HG02973 (cell line): Measurements from ENCODE around the gene SLC9A9.

Experiments used
- ATAC-seq: cut with Tn5 transposase; IDR thresholded peaks from one replicate; pipeline ENCODE4 v1.9.1; 2021; ENCODE audit warnings: moderate library complexity; ENCODE audit not compliant: unreplicated experiment

Gene SLC9A9

GRCh38 chr3:143604402-143605185, 243.7 kb downstream of the SLC9A9 start:
- peak; percentile 77 for ATAC-seq

DNA sequence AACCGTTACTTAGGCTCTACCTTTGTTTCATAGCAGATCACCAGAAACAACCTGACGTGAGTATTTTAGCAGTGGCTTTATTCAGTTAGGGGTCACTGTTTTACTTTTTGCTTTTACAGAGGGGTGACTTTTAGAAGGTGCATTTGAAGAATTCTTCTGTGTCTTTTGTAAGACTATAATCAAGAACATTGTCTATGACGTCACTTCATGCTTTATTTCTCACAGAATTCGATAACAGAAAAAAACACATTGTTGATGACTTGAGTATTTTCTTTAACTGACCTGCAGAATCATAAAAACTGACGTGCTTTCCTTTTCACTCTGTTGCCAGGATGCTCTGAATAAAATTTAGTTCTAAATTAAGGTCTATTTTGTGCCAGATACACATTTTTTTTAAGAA, 244.5 kb downstream of the SLC9A9 start:
- no peak for ATAC-seq

DNA sequence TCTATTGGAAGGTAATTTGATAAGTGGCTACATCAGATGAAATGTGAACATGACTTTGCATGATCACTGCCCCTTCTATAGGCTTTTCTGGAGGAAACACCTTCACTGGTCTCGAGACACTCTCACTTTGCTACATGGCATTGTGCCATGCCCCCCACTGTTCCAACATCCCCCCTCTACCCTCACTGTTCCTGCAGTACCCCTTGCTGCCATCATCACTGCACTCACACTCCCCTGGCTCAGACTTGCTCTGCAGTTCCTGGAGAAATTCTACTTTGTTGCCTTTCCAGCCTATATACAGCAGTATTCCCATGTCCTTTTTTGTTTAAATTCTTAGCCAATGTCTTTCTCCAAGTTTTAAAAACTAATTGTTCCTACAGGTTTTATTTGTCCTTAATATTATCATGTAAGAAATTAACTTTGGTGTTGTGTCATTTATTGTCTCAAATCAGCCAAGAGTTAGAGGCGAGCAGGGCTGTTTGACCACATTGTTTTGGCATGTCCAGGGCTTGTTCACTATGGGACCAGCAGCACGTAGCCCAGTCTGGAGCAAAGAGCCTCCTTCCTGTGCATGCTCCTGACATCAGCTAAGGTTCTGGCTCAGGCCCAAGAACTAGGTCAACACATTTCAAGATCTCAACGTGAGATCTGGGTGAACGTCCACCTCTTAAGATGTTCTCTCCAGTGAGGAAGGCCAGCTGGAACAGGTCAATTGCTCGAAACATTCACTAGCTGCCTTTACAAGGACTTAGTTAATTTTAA, 246.4 kb downstream of the SLC9A9 start:
- no peak for ATAC-seq

- ATAC-seq, result no peak
Measured at GRCh38 chr3:143600756-143601718, 247.2 kb downstream of the SLC9A9 start.

GRCh38 chr3:143597774-143598652, 250.3 kb downstream of the SLC9A9 start:
- ATAC-seq, result no peak

DNA sequence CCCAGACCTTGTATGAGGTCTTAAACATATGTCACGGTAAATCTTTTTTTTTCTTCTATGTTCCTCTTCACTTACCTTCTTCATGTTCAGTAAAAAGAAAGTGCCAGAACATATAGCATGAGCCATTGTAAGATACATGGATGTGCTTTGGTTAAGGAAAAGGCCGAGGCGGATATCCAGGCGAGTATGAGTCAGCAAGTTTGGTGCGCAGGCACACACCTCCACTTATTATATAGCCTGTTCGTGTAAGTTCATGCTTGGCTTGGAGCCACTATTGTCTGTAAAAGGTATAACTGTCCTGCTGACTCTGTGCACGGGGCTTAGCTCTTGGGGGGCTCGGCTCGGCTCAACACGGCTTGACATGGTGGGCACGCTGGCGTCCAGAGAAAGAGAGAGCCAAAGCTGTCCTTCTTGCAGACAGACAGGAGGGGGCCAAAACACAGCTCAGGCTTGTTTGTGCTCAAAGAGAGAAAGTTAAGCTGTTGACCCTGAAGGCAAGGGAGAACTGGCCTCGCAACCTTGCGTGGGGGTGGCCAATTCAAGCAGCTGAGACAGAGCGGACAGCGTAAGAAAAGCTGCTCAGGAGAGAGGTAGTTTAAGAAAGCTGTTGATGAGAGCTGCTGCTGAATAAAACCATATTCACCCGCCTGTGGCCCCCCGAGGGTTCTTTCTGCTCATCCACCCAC, 251.2 kb downstream of the SLC9A9 start:
- no peak for ATAC-seq

GRCh38 chr3:143595456-143596077, 252.7 kb downstream of the SLC9A9 start:
- ATAC-seq, result peak; percentile 97

GRCh38 chr3:143594206-143594605, 254.1 kb downstream of the SLC9A9 start:
- ATAC-seq, result no peak

DNA sequence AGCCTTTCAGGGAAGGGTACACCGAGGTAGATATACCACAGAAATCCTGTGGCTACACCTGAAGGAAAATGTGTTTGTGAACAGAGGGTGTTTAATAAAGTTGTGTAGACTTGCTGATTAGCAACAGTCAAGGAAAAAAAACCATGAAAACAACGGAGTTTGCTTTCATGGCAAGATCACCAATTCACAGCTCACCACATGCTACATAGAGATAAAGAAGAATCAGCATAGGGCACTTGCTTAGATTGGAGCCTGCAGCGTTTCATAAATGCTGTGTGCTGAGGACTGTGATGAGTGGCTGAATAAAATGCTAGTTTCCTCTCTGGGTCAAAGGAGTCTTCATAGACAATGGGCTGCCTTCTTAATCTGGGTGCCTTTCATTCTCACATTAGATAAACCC, 257.6 kb downstream of the SLC9A9 start:
- ATAC-seq, result no peak

DNA sequence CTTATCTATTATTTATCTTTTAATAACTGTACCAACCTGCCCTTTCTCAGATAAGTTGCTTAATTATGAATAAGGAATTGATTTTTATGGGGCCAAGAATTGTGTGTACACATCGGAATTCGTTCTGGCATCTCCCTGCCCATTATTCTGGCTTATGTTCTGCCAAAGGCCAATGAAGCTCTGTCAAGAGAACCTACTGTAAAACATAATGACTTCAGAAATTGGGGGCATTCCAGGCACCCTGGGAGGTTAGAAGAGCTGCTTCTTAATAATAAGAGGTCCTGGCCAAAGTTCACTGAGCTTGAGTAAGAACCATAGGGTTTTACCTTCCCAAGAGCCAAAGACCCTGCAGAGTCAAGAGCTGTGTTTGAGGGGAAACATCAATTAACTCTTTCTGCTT, 261.7 kb downstream of the SLC9A9 start:
- ATAC-seq, result no peak

GRCh38 chr3:143585720-143586456, 262.4 kb downstream of the SLC9A9 start:
- no peak for ATAC-seq

- no peak for ATAC-seq
Measured at GRCh38 chr3:143584474-143584873, 263.8 kb downstream of the SLC9A9 start.

DNA sequence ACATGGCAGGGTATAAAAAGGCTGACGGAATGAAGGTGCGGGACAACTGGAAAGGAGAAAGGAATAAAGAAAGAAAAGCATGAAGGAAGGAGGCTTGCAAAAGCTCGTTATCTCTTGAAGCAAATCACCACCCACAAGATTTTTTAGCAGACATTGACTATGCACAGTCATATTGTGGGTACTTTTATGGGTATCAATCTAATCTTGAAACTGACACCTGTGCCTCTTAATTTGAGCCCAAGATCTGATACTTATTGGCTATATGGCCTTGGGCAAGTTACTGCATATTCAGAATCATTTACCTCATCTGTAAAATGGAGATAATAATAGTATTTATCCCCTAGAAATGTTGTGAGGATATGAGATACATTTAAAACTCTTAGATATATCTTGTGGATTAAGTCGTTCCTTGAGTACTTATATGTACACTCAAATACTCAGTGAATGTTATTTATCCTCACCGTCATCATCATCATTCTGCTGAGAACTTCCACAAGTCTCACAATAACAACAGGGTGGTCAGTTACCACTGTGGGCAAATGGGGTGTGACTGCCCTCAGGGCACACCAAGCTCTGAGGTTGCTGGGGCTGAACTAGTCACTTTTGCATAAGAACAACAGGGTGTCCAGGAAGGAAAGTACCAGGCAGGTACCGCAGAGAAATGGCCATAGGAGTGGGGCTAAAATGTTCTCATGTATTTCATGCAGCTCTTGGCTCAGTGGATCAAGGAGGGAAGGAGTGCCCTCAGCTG, 266.1 kb downstream of the SLC9A9 start:
- no peak for ATAC-seq

- no peak for ATAC-seq
Measured at GRCh38 chr3:143578810-143579435, 269.3 kb downstream of the SLC9A9 start.

DNA sequence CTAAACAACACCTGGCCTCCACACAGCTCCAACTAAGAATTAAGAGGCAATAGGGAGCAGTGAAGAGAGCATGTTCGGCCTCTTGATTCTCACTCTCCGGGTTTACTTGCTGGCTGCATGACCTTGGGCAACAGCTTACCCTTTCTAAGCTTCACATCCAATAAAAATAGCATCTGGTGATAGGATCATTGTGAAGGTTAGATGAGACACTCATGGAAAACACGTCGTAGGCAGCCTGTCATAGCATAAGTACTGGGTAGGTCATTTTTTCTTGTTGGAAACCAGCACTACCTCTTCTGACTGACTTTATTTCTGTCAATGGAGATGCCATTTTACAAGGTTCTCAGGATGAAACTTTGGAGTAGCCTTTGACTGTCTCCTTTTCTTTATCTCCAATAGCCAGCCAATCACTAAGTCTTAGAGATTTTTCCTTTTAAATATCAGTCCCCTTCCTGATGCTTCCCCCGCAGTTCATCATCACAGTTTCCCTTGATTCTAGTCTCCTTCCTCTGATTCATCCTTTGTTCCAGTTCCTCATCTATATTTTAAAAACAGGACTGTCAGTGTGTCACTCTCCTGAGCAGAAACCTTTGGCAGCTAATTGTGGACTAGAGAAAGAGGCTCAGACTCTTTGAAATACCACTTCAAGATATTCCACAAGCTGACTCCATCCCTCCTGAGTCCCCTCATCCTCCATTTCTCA, 271.5 kb downstream of the SLC9A9 start:
- no peak for ATAC-seq

GRCh38 chr3:143574933-143575332, 273.3 kb downstream of the SLC9A9 start:
- no peak for ATAC-seq
